Spleen (tissue), 11 donors: ENCODE results near the gene BRD3OS. TPM values are rescaled to one million over a fixed set of nuclear protein-coding genes. Genes with fewer than 3 reads are reported as not detected.
"Not testable (repeated sequence)": the region's sequence is repeated elsewhere in the genome, so short reads cannot be mapped to it uniquely, and the experiment has no call there.

ENCODE experiments used
- DNase-seq: peaks from one replicate; pipeline ENCODE4 v3.0.0-alpha.2; 2020
- H3K27ac ChIP-seq, 8 donors: fragments of 200-600 bp; sonication (generic) in 7 of 8; 1 replicate in 4 of 8; 2 replicates in 4 of 8; pipeline versions ENCODE4 v1.5.0 to v1.8.0; 2016 to 2021; ENCODE audit warnings: inconsistent platforms in 4 of 8, mild to moderate bottlenecking in 4 of 8, moderate library complexity in 1 of 8
- H3K27me3 ChIP-seq, 7 donors: fragments of 200-600 bp; sonication (generic) in 6 of 7; replicated peaks in 1 of 7; 1 replicate in 4 of 7; 2 replicates in 3 of 7; pipeline versions ENCODE4 v1.5.0 to v1.8.0; 2016 to 2021; ENCODE audit warnings: inconsistent platforms in 3 of 7, mild to moderate bottlenecking in 1 of 7
- H3K36me3 ChIP-seq, 6 donors: fragments of 200-600 bp; sonication (generic) in 5 of 6; 1 replicate in 4 of 6; 2 replicates in 2 of 6; pipeline versions ENCODE4 v1.5.0 to v1.8.0; 2016 to 2021; ENCODE audit warnings: inconsistent platforms in 2 of 6
- H3K4me1 ChIP-seq, 6 donors: fragments of 200-600 bp; sonication (generic) in 5 of 6; 1 replicate in 3 of 6; 2 replicates in 3 of 6; pipeline versions ENCODE4 v1.5.0 to v1.8.0; 2016 to 2021; ENCODE audit warnings: inconsistent platforms in 3 of 6
- H3K4me3 ChIP-seq, 8 donors: fragments of 200-600 bp; sonication (generic) in 7 of 8; 1 replicate in 4 of 8; 2 replicates in 4 of 8; pipeline versions ENCODE4 v1.5.0 to v1.8.0; 2016 to 2021; ENCODE audit warnings: inconsistent platforms in 4 of 8, mild to moderate bottlenecking in 4 of 8, moderate library complexity in 2 of 8
- H3K9me3 ChIP-seq, 8 donors: fragments of 200-600 bp; sonication (generic) in 7 of 8; 1 replicate in 4 of 8; 2 replicates in 4 of 8; pipeline versions ENCODE4 v1.5.0 to v1.8.0; 2016 to 2021; ENCODE audit warnings: inconsistent platforms in 4 of 8
- POLR2A ChIP-seq, 3 donors: fragments of 450-650 bp; IDR thresholded peaks; one replicate each; pipeline ENCODE4 v1.5.1; 2017; ENCODE audit warnings: antibody characterized with exemption in 3 of 3, mild to moderate bottlenecking in 1 of 3
- POLR2AphosphoS5 ChIP-seq, 3 donors: sonication (generic); formaldehyde crosslinking; IDR thresholded peaks; one replicate each; pipeline ENCODE4 v1.5.1; 2017; ENCODE audit warnings: antibody characterized with exemption in 3 of 3
- WGBS, 5 donors: extraction: QIAGEN DNeasy Blood & Tissue Kit in 3 of 5; methylation state at CpG; one replicate each; pipeline versions ENCODE4 v1.1.5 to v1.1.7; 2013 to 2018; 5-methylcytosine and 5-hydroxymethylcytosine counted together
- intact Hi-C: fragments of 100-400 bp; cut with DNase I; formaldehyde crosslinking; loops from one replicate; pipeline ENCODE4 v1.15.0; 2023; ENCODE audit warnings: low total_unique reads
- polyA plus RNA-seq, 3 donors: library from polyadenylated mRNA; stranded (reverse); fragments of 200-250 nt; gene quantifications; one replicate each; pipeline ENCODE4 v1.2.1, GENCODE V29; 2013
- total RNA-seq, 7 donors: library from RNA; depleted of rRNA in 3 of 7; stranded (reverse); fragments of >200 nt in 3 of 7; fragmentation: NEBNext Ultra II Directional in 4 of 7; extraction: Animal tissue kit (Norgen Biotek cat#: 25700) in 4 of 7; gene quantifications; one replicate each; pipeline versions ENCODE4 v1.1.0 to v1.2.1, GENCODE V29; 2016 to 2021
- TF ChIP-seq, protein P1 (sequence below), 11 experiments: fragments of 200-600 bp in 7 of 11; fragments of 450-650 bp in 4 of 11; sonication (generic) in 4 of 11; IDR thresholded peaks in 8 of 11; conservative IDR thresholded peaks in 3 of 11; 1 replicate in 7 of 11; 2 replicates in 4 of 11; pipeline versions ENCODE4 v1.4.0 to v1.8.0; 2016 to 2021; ENCODE audit warnings: antibody characterized with exemption in 11 of 11, inconsistent platforms in 4 of 11, mild to moderate bottlenecking in 1 of 11
- donor health status: healthy with polysubstance abuse.
- donor health status: DM: no; HTN: no; CAD: no; lungs with moderate emphysema.
- donor health status: DM: no; HTN: no; CAD: no.
- donor health status: Bipolar disorder and iron deficiency.
- donor health status: healthy.
- donor health status: DM: no; HTN: no; CAD: no.
- donor health status: DM: yes; HTN: yes; CAD: no.

BRD3OS gene
- total and polyA plus RNA-seq, 10 donors: 6.9 to 13.2 (median 10.7) TPM

DNA sequence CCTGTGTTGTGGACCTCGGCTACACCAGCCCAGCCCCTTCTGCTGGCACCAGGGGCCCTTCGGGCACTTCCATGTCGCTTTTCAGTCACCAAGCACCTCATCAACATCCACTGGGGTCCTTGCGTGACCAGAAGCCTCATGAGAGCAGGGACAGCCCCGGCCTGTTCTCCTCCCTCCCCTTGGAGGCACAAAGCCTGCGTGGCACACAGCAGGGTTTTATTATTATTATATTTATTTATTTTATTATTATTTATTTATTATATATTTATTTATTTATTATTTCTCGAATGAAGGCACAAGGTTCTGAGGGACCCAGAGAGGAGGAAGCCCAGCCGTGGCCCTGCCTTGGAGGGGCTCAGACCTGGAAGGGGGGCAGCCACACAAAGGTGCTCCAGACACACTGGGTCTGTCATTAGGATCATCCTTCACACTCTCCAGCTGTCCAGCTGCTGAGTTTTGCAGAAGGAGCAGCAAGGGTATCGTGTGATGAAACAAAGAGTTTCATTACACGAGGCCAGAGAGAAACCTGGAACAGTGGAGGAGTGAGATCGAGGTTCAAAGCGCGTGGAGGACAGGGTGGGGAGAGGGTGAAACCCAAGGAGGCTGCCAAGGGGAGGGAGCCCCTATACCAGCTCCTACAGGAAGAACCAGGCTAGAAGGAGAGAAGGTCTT lies 38.4 kb upstream of the BRD3OS start:
- DNase-seq: peak; percentile 56
- Histone ChIP-seq H3K4me1 (peaks cover 14 to 78% (median 26%) of the 10 kb centered on the region in 6 donors), H3K36me3 (no peaks in the 10 kb centered on the region), H3K9me3 (no peaks in the 10 kb centered on the region), H3K27ac (no peak overlapping the region), H3K27me3 (peaks cover 0 to 38% (median 17%) of the 10 kb centered on the region in 7 donors), H3K4me3 (no peak overlapping the region)
- TF ChIP-seq, protein P1, sequence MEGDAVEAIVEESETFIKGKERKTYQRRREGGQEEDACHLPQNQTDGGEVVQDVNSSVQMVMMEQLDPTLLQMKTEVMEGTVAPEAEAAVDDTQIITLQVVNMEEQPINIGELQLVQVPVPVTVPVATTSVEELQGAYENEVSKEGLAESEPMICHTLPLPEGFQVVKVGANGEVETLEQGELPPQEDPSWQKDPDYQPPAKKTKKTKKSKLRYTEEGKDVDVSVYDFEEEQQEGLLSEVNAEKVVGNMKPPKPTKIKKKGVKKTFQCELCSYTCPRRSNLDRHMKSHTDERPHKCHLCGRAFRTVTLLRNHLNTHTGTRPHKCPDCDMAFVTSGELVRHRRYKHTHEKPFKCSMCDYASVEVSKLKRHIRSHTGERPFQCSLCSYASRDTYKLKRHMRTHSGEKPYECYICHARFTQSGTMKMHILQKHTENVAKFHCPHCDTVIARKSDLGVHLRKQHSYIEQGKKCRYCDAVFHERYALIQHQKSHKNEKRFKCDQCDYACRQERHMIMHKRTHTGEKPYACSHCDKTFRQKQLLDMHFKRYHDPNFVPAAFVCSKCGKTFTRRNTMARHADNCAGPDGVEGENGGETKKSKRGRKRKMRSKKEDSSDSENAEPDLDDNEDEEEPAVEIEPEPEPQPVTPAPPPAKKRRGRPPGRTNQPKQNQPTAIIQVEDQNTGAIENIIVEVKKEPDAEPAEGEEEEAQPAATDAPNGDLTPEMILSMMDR (IDR thresholded peaks at IDR 0.05 in 8 of 11, conservative IDR thresholded peaks at IDR 0.05 in 3 of 11): no peak
- TF ChIP-seq POLR2AphosphoS5 (IDR thresholded peaks at IDR 0.05) (no peak), POLR2A (IDR thresholded peaks at IDR 0.05) (no peak)
- WGBS, 5 donors: 87 to 95% (median 91%) methylated on average over 13 of the region's 13 CpGs
- intact Hi-C loops: no loop called here

DNA sequence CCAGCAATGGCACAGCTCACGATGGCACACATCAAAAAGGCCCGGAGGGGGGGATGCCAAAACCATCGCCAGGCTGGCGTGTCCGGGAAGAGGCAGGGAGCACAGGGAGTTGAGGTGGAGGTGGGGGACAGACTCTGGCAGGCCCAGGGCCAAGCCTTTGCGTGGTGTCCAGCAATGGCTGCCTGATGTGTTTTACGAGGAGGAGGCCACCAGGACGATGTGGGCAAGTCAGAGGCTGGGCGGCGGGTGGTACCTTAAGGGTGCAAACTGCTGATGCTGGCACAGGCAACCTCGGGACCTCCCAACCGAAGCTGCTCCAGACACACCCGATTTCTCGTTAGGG lies 37.9 kb upstream of the BRD3OS start:
- intact Hi-C loops: no loop called here
- H3K27ac ChIP-seq: no peak overlapping the region
- no peak overlapping the region for H3K4me3 ChIP-seq
- DNase-seq: peak; percentile 54
- TF ChIP-seq, protein P1 (IDR thresholded peaks at IDR 0.05 in 8 of 11, conservative IDR thresholded peaks at IDR 0.05 in 3 of 11): no peak
- no peak for TF ChIP-seq POLR2A (IDR thresholded peaks at IDR 0.05)
- no peak for TF ChIP-seq POLR2AphosphoS5 (IDR thresholded peaks at IDR 0.05)
- WGBS, 5 donors: 90 to 96% (median 91%) methylated on average over 14 of the region's 14 CpGs
- H3K9me3 ChIP-seq: no peaks in the 10 kb centered on the region
- H3K27me3 ChIP-seq: peaks cover 0 to 38% (median 17%) of the 10 kb centered on the region in 7 donors
- H3K36me3 ChIP-seq: no peaks in the 10 kb centered on the region
- peaks cover 14 to 73% (median 25%) of the 10 kb centered on the region in 6 donors for H3K4me1 ChIP-seq

DNA sequence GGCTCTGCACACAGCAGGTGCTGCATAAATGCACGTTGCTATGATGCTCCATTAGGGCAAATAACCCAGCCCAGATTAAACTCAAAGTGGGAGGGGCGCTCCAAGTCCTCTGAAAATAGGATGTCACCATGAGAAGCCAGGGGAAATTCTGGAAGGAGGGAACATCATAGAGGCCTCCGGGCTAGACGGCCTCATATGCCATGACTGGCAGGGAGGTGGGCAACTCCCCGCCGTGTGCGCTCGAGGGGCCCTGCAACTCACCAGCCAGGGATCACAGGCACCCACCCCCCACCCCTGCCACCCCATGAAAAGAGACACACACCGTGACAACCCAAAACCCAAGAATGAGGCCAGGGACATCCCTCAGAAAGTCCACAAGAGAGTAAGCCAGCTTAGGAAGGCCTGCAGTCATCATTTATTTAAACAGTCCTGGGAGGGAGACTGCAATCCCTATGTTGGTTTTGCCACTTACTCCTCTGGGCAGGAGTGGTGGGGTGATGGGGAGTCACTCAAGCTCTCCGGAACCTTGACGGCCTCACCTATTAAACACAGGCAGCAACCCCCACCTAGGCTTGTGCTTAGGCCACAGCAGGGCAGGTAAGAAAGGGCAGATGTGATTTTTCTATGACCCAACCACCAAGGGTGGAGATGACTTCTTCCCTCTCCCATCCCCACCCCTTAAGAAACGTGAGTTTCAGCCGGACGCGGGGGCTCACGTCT lies 37.2 kb upstream of the BRD3OS start:
- Histone ChIP-seq H3K9me3 (no peaks in the 10 kb centered on the region), H3K27ac (no peak overlapping the region), H3K27me3 (peaks cover 0 to 42% (median 17%) of the 10 kb centered on the region in 7 donors), H3K36me3 (no peaks in the 10 kb centered on the region), H3K4me3 (no peak overlapping the region), H3K4me1 (peaks cover 15 to 69% (median 27%) of the 10 kb centered on the region in 6 donors)
- peak; percentile 36 for DNase-seq
- intact Hi-C loops: no loop called here
- TF ChIP-seq POLR2AphosphoS5 (IDR thresholded peaks at IDR 0.05) (no peak), POLR2A (IDR thresholded peaks at IDR 0.05) (no peak)
- 83 to 93% (median 86%) methylated on average over 14 to 16 of the region's 16 CpGs for WGBS, 5 donors

DNA sequence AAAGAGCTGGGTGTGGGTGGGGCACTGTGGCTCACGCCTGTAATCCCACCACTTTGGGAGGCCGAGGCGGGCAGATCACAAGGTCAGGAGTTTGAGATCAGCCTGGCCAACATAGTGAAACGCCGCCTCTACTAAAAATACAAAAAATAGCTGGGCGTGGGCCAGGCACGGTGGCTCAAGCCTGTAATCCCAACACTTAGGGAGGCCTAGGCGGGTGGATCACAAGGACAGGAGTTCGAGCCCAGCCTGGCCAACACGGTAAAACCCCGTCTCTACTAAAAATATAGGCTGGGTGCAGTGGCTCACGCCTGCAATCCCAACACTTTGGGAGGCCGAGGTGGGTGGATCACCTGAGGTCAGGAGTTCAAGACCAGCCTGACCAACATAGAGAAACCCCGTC lies 36.5 kb upstream of the BRD3OS start:
- 83 to 91% (median 90%) methylated on average over 14 of the region's 14 CpGs for WGBS, 5 donors
- H3K9me3 ChIP-seq, H3K36me3 ChIP-seq, H3K27ac ChIP-seq, H3K4me3 ChIP-seq, intact Hi-C loops: not testable (repeated sequence)
- Histone ChIP-seq H3K4me1 (peaks cover 22 to 69% (median 34%) of the 10 kb centered on the region in 6 donors), H3K27me3 (peaks cover 0 to 45% (median 17%) of the 10 kb centered on the region in 7 donors)
- peak; percentile 31 for DNase-seq
